ENCODE measurements around the gene SMLR1. TPM values are rescaled to one million over a fixed set of nuclear protein-coding genes. Genes with fewer than 3 reads are reported as not detected.

Gene SMLR1
- total RNA-seq, 2 experiments from 2014 or later: not detected

- Mint-ChIP-seq H3K9me3 (no peaks in the 10 kb centered on the region), H3K4me3 (no peak overlapping the region), H3K4me1 (ENCODE audit: low read depth) (no peaks in the 10 kb centered on the region), H3K27me3 (no peaks in the 10 kb centered on the region), H3K27ac (no peak overlapping the region), H3K36me3 (ENCODE audit: low read depth) (no peaks in the 10 kb centered on the region)
- ATAC-seq (ENCODE audit: poor library complexity): no peak
- Histone ChIP-seq H3K9me3 (ENCODE audit: control insufficient read depth in 1 of 2, insufficient read depth in 1 of 2, low read length in 2 of 2) (no peaks in the 10 kb centered on the region), H3K27me3 (ENCODE audit: control insufficient read depth in 1 of 2, insufficient read depth in 2 of 2, low read length in 2 of 2) (no peaks in the 10 kb centered on the region), H3K27ac (ENCODE audit: low read depth in 1 of 2, low read length in 2 of 2) (no peak overlapping the region), H3K4me1 (ENCODE audit: insufficient read depth, low read length) (no peaks in the 10 kb centered on the region), H3K4me3 (ENCODE audit: low read length) (no peak overlapping the region), H3K36me3 (ENCODE audit: insufficient read depth, low read length) (no peaks in the 10 kb centered on the region)
- no peak for DNase-seq
- intact Hi-C loops (cut with DNase I, micrococcal nuclease): loop anchor here (2.0 to 10.0 kb wide), 4 partner anchors 312 to 1602 kb away; no protein-coding TSS in a partner anchor
- TF ChIP-seq CTCF (IDR thresholded peaks at IDR 0.05): no peak
- POLR2A ChIA-PET: interaction anchor here (0.7 kb wide), 1 partner anchor 10 kb away, joined by 3 read pairs; no protein-coding TSS in a partner anchor
- CTCF ChIA-PET: no interaction called here
Observed at GRCh38 chr6:130882370-130882769, 55.2 kb downstream of the SMLR1 start.

- ChIA-PET CTCF (interaction anchor here (0.6 to 3.3 kb wide), 18 partner anchors 10 to 1029 kb away, joined by 3 to 21 read pairs (median 4); partner anchors contain the start of gene MED23), POLR2A (interaction anchor here (0.7 to 1.5 kb wide), 5 partner anchors 231 to 743 kb away, joined by 3 to 6 read pairs (median 5); partner anchors contain the start of gene MED23)
- Mint-ChIP-seq H3K9me3 (no peaks in the 10 kb centered on the region), H3K27me3 (no peaks in the 10 kb centered on the region), H3K36me3 (ENCODE audit: low read depth) (no peaks in the 10 kb centered on the region), H3K27ac (no peak overlapping the region), H3K4me3 (no peak overlapping the region), H3K4me1 (ENCODE audit: low read depth) (no peaks in the 10 kb centered on the region)
- H3K9me3 ChIP-seq (ENCODE audit: control insufficient read depth in 1 of 2, insufficient read depth in 1 of 2, low read length in 2 of 2): no peaks in the 10 kb centered on the region
- peak; percentile 18 to 88 (median 70) for DNase-seq
- TF ChIP-seq CTCF (IDR thresholded peaks at IDR 0.05): peak; percentile 99
- peak; percentile 92 for ATAC-seq (ENCODE audit: poor library complexity)
- no peak overlapping the region for H3K27ac ChIP-seq (ENCODE audit: low read depth in 1 of 2, low read length in 2 of 2)
- no peaks in the 10 kb centered on the region for H3K27me3 ChIP-seq (ENCODE audit: control insufficient read depth in 1 of 2, insufficient read depth in 2 of 2, low read length in 2 of 2)
- intact Hi-C loops (cut with DNase I, micrococcal nuclease): loop anchor here (1.0 to 10.0 kb wide), 12 partner anchors 231 to 1599 kb away; partner anchors contain the start of gene MED23 (in 2 of the 2)
- H3K4me3 ChIP-seq (ENCODE audit: low read length): no peak overlapping the region
- no peaks in the 10 kb centered on the region for H3K4me1 ChIP-seq (ENCODE audit: insufficient read depth, low read length)
- no peaks in the 10 kb centered on the region for H3K36me3 ChIP-seq (ENCODE audit: insufficient read depth, low read length)
Observed at GRCh38 chr6:130885392-130886192, 58.4 kb downstream of the SMLR1 start.

Other genes starting within 250 kb of the SMLR1 start
- gene EPB41L2, start 235.8 kb downstream of the SMLR1 start, total RNA-seq: 10 to 100 TPM in 1 of 2 experiments, 1 to 10 TPM in 1; 9.5 to 12.3 TPM

Data from CD4-positive, alpha-beta T cell (primary cell).